Transverse colon (tissue), 4 donors: ENCODE results near the gene STAC3.

Experiments
- CTCF ChIP-seq, 5 experiments: fragments of 200-600 bp in 3 of 5; fragments of 450-650 bp in 2 of 5; sonication (generic) in 3 of 5; IDR thresholded peaks; 1 replicate in 2 of 5; 2 replicates in 3 of 5; pipeline ENCODE4 v1.5.1; 2016 to 2017; ENCODE audit warnings: antibody characterized with exemption in 5 of 5, inconsistent platforms in 3 of 5, mild to moderate bottlenecking in 2 of 5, moderate library complexity in 1 of 5
- EP300 ChIP-seq: sonication (generic); formaldehyde crosslinking; IDR thresholded peaks from one replicate; pipeline ENCODE4 v1.6.1; 2017; ENCODE audit warnings: antibody characterized with exemption, low read depth
- POLR2A ChIP-seq: fragments of 450-650 bp; IDR thresholded peaks from one replicate; pipeline ENCODE4 v1.6.1; 2016; ENCODE audit warnings: antibody characterized with exemption, mild to moderate bottlenecking, moderate library complexity
- POLR2AphosphoS5 ChIP-seq, 3 donors: sonication (generic); formaldehyde crosslinking; IDR thresholded peaks; one replicate each; pipeline ENCODE4 v1.6.1; 2016; ENCODE audit warnings: antibody characterized with exemption in 3 of 3

- TF ChIP-seq CTCF (IDR thresholded peaks at IDR 0.05) (no peak), POLR2AphosphoS5 (IDR thresholded peaks at IDR 0.05) (no peak), POLR2A (no peak), EP300 (no peak)
Observed at GRCh38 chr12:57212701-57213057, 38.3 kb downstream of the STAC3 start.
